ENCODE measurements around the gene VSIG1. TPM values are rescaled to one million over a fixed set of nuclear protein-coding genes. Genes with fewer than 3 reads are reported as not detected.
A peak's percentile ranks its signal among the peaks of the same experiment; 100 is the strongest.

Gene VSIG1
- total RNA-seq, 1 donor from 2014 or later: 71.0 TPM

- no peak for TF ChIP-seq CTCF (conservative IDR thresholded peaks at IDR 0.05)
- Mint-ChIP-seq H3K9me3 (no peaks in the 10 kb centered on the region), H3K4me1 (ENCODE audit: unreplicated experiment) (no peaks in the 10 kb centered on the region), H3K27ac (no peak overlapping the region), H3K4me3 (no peak overlapping the region), H3K27me3 (no peaks in the 10 kb centered on the region), H3K36me3 (no peaks in the 10 kb centered on the region)
- no peak for DNase-seq (ENCODE audit: extremely low spot score, unreplicated experiment)
Observed at GRCh38 chrX:108019382-108019875, 25.4 kb upstream of the VSIG1 start.

GRCh38 chrX:108020631-108021030, 24.2 kb upstream of the VSIG1 start:
- Mint-ChIP-seq H3K9me3 (no peaks in the 10 kb centered on the region), H3K27me3 (no peaks in the 10 kb centered on the region), H3K4me1 (ENCODE audit: unreplicated experiment) (no peaks in the 10 kb centered on the region), H3K4me3 (no peak overlapping the region), H3K27ac (no peak overlapping the region), H3K36me3 (no peaks in the 10 kb centered on the region)
- TF ChIP-seq CTCF (conservative IDR thresholded peaks at IDR 0.05): peak; percentile 58
- DNase-seq (ENCODE audit: extremely low spot score, unreplicated experiment): no peak

- DNase-seq (ENCODE audit: extremely low spot score, unreplicated experiment): no peak
- no peaks in the 10 kb centered on the region for H3K36me3 Mint-ChIP-seq
- no peak overlapping the region for H3K4me3 Mint-ChIP-seq
- no peak for TF ChIP-seq CTCF (conservative IDR thresholded peaks at IDR 0.05)
- H3K9me3 Mint-ChIP-seq: no peaks in the 10 kb centered on the region
- H3K27me3 Mint-ChIP-seq: no peaks in the 10 kb centered on the region
- no peak overlapping the region for H3K27ac Mint-ChIP-seq
- H3K4me1 Mint-ChIP-seq (ENCODE audit: unreplicated experiment): no peaks in the 10 kb centered on the region
Observed at GRCh38 chrX:108022491-108023089, 22.3 kb upstream of the VSIG1 start.

GRCh38 chrX:108025376-108025775, 19.5 kb upstream of the VSIG1 start:
- Mint-ChIP-seq H3K27me3 (peaks cover 4% of the 10 kb centered on the region), H3K4me3 (no peak overlapping the region), H3K4me1 (ENCODE audit: unreplicated experiment) (no peaks in the 10 kb centered on the region)

GRCh38 chrX:108025954-108026600, 18.8 kb upstream of the VSIG1 start:
- Mint-ChIP-seq H3K27me3 (peaks cover 4% of the 10 kb centered on the region), H3K27ac (no peak overlapping the region), H3K4me3 (no peak overlapping the region), H3K9me3 (no peaks in the 10 kb centered on the region), H3K36me3 (no peaks in the 10 kb centered on the region), H3K4me1 (ENCODE audit: unreplicated experiment) (no peaks in the 10 kb centered on the region)
- no peak for TF ChIP-seq CTCF (conservative IDR thresholded peaks at IDR 0.05)
- DNase-seq (ENCODE audit: extremely low spot score, unreplicated experiment): no peak

More at GRCh38 chrX:108025376-108025775, 19.5 kb upstream of the VSIG1 start:
- H3K9me3 Mint-ChIP-seq: no peaks in the 10 kb centered on the region
- DNase-seq (ENCODE audit: extremely low spot score, unreplicated experiment): no peak
- TF ChIP-seq CTCF (conservative IDR thresholded peaks at IDR 0.05): no peak
- H3K27ac Mint-ChIP-seq: no peak overlapping the region
- H3K36me3 Mint-ChIP-seq: no peaks in the 10 kb centered on the region
